A549 (cell line): ENCODE results near the gene ZIC4. TPM values are rescaled to one million over a fixed set of nuclear protein-coding genes. Genes with fewer than 3 reads are reported as not detected.

ENCODE experiments used
- ATAC-seq, 2 experiments: fragments of 200-7000 bp in 1 of 2; fragments of >200 bp in 1 of 2; cut with Nextera tagmentation in 1 of 2; cut with Tn5 transposase in 1 of 2; 3 replicates each; pipeline versions ENCODE4 v1.8.0 to v1.9.1; 2018 to 2020; ENCODE audit warnings: mild to moderate bottlenecking in 1 of 2, moderate library complexity in 1 of 2
- CTCF ChIA-PET: fragments of 300-600 bp; sonication (Branson Sonifier 250); formaldehyde crosslinking; extraction: SDS; loops from one replicate; lab custom pipeline; 2021; ENCODE audit warnings: antibody characterized with exemption, inconsistent platforms; lab: Yijun Ruan, JAX
- POLR2A ChIA-PET: fragments of 350-600 bp; formaldehyde crosslinking; extraction: SDS; loops from one replicate; lab custom pipeline; 2021; ENCODE audit warnings: antibody characterized with exemption, inconsistent platforms; lab: Yijun Ruan, JAX
- DNase-seq, 2 experiments: peaks; one replicate each; pipeline versions ENCODE4 v3.0.0 to v3.0.0-alpha.2; 2011 to 2016; ENCODE audit warnings: low read depth in 1 of 2, low spot score in 1 of 2
- FAIRE-seq: peaks from 2 replicates; lab custom pipeline; 2011; peaks lifted over from hg19 to GRCh38; lab: Jason Lieb, UNC
- H3K27ac ChIP-seq, 2 experiments: fragments of >200 bp; sonication (Bioruptor Twin); formaldehyde crosslinking; 3 replicates each; pipeline ENCODE4 v1.5.1; 2016 to 2017
- H3K4me1 ChIP-seq: fragments of >200 bp; sonication (Bioruptor Twin); formaldehyde crosslinking; 3 replicates; pipeline ENCODE4 v1.6.1; 2016
- H3K4me2 ChIP-seq: fragments of >200 bp; sonication (Bioruptor Twin); formaldehyde crosslinking; 3 replicates; pipeline ENCODE4 v1.6.1; 2016
- H3K4me3 ChIP-seq: fragments of >200 bp; sonication (Bioruptor Twin); formaldehyde crosslinking; 3 replicates; pipeline ENCODE4 v1.5.1; 2016
- H3K9me3 ChIP-seq: fragments of >200 bp; sonication (Bioruptor Twin); formaldehyde crosslinking; 3 replicates; pipeline ENCODE4 v1.6.1; 2016
- BCL3 ChIP-seq: fragments of >200 bp; sonication (Bioruptor Twin); formaldehyde crosslinking; IDR thresholded peaks from 3 replicates; pipeline ENCODE4 v1.6.1; 2016
- BHLHE40 ChIP-seq: IDR thresholded peaks from 2 replicates; pipeline ENCODE4 v1.6.1; 2012; ENCODE audit warnings: low read depth, low read length, inconsistent platforms
- CBX2 ChIP-seq: fragments of 200-600 bp; sonication (generic); IDR thresholded peaks from 2 replicates; pipeline ENCODE4 v1.6.1; 2016; ENCODE audit warnings: low read depth, mild to moderate bottlenecking, borderline replicate concordance
- CEBPB ChIP-seq, 2 experiments: fragments of >200 bp in 1 of 2; sonication (Bioruptor Twin) in 1 of 2; formaldehyde crosslinking in 1 of 2; IDR thresholded peaks; 2 replicates each; pipeline ENCODE4 v1.6.1; 2012 to 2016
- CHD2 ChIP-seq: fragments of 150-350 bp; IDR thresholded peaks from 2 replicates; pipeline ENCODE4 v1.6.1; 2014; ENCODE audit warnings: low read length; ENCODE audit not compliant: partially characterized antibody
- CHD4 ChIP-seq: fragments of 200-600 bp; sonication (generic); IDR thresholded peaks from 2 replicates; pipeline ENCODE4 v1.6.1; 2016; ENCODE audit warnings: antibody characterized with exemption, mild to moderate bottlenecking, borderline replicate concordance
- E2F6 ChIP-seq: IDR thresholded peaks from 2 replicates; pipeline ENCODE4 v1.6.1; 2012; ENCODE audit warnings: low read depth, borderline replicate concordance
- EHF ChIP-seq: fragments of 250-450 bp; sonication (Bioruptor Pico); IDR thresholded peaks from 2 replicates; pipeline ENCODE4 v1.5.0; 2020; ENCODE audit warnings: mild to moderate bottlenecking
- ELK1 ChIP-seq: fragments of 150-350 bp; IDR thresholded peaks from 2 replicates; pipeline ENCODE4 v1.6.1; 2014; ENCODE audit warnings: low read depth, mild to moderate bottlenecking, low read length
- EP300 ChIP-seq, 2 experiments: fragments of >200 bp; sonication (Bioruptor Twin); formaldehyde crosslinking; IDR thresholded peaks; 2 replicates in 1 of 2; 3 replicates in 1 of 2; pipeline ENCODE4 v1.6.1; 2016 to 2017
- ESRRA ChIP-seq: fragments of 150-350 bp; IDR thresholded peaks from 2 replicates; pipeline ENCODE4 v1.6.1; 2014; ENCODE audit warnings: mild to moderate bottlenecking, low read length, borderline replicate concordance
- FOSL2 ChIP-seq, 2 experiments: fragments of 450-650 bp in 1 of 2; fragments of >200 bp in 1 of 2; sonication (Bioruptor Twin) in 1 of 2; formaldehyde crosslinking; IDR thresholded peaks; 2 replicates each; pipeline versions ENCODE4 v1.5.0 to v1.6.1; 2016 to 2020; ENCODE audit warnings: mild to moderate bottlenecking in 1 of 2, moderate library complexity in 1 of 2
- FOXS1 ChIP-seq: fragments of 250-450 bp; sonication (Bioruptor Pico); IDR thresholded peaks from 2 replicates; pipeline ENCODE4 v1.5.0; 2020; ENCODE audit warnings: mild to moderate bottlenecking, moderate library complexity
- GATA3 ChIP-seq: IDR thresholded peaks from 2 replicates; pipeline ENCODE4 v1.6.1; 2012; ENCODE audit warnings: borderline replicate concordance
- HOXA7 ChIP-seq: fragments of 250-450 bp; sonication (Bioruptor Pico); IDR thresholded peaks from 2 replicates; pipeline ENCODE4 v1.5.0; 2020; ENCODE audit warnings: mild to moderate bottlenecking, moderate library complexity
- JUN ChIP-seq, 2 experiments: fragments of >200 bp; sonication (Bioruptor Twin); formaldehyde crosslinking; IDR thresholded peaks; 2 replicates in 1 of 2; 3 replicates in 1 of 2; pipeline ENCODE4 v1.6.1; 2016 to 2017
- KDM1A ChIP-seq: fragments of 200-600 bp; sonication (generic); IDR thresholded peaks from 2 replicates; pipeline ENCODE4 v1.6.1; 2016; ENCODE audit warnings: low read depth, mild to moderate bottlenecking
- MAZ ChIP-seq: fragments of 150-350 bp; IDR thresholded peaks from 2 replicates; pipeline ENCODE4 v1.6.1; 2014; ENCODE audit warnings: antibody characterized with exemption, low read depth, low read length, borderline replicate concordance
- NFE2L2 ChIP-seq: fragments of 150-350 bp; conservative IDR thresholded peaks from 2 replicates; pipeline ENCODE4 v1.6.1; 2014; ENCODE audit warnings: low read length
- NPAS2 ChIP-seq: fragments of 250-450 bp; sonication (Bioruptor Pico); IDR thresholded peaks from 2 replicates; pipeline ENCODE4 v1.8.0; 2022; ENCODE audit warnings: mild to moderate bottlenecking, moderate library complexity, borderline replicate concordance
- POLR2A ChIP-seq: IDR thresholded peaks from 2 replicates; pipeline ENCODE4 v1.6.1; 2012; ENCODE audit warnings: mild to moderate bottlenecking, low read length
- POLR2AphosphoS2 ChIP-seq: conservative IDR thresholded peaks from 2 replicates; pipeline ENCODE4 v1.6.1; 2012; ENCODE audit warnings: low read length, improper control_type of control experiment, inconsistent platforms
- RAD21 ChIP-seq, 2 experiments: fragments of >200 bp in 1 of 2; sonication (Bioruptor Twin) in 1 of 2; formaldehyde crosslinking in 1 of 2; IDR thresholded peaks in 1 of 2; conservative IDR thresholded peaks in 1 of 2; 2 replicates in 1 of 2; 3 replicates in 1 of 2; pipeline ENCODE4 v1.6.1; 2012 to 2018; ENCODE audit warnings: inconsistent platforms in 1 of 2
- RARB ChIP-seq: fragments of 250-450 bp; sonication (Bioruptor Pico); IDR thresholded peaks from 2 replicates; pipeline ENCODE4 v1.8.0; 2021; ENCODE audit warnings: mild to moderate bottlenecking, moderate library complexity
- RFX5 ChIP-seq: fragments of 450-650 bp; IDR thresholded peaks from 2 replicates; pipeline ENCODE4 v1.7.1; 2014; ENCODE audit warnings: antibody characterized with exemption, mild to moderate bottlenecking, moderate library complexity
- RNF2 ChIP-seq: fragments of 200-600 bp; sonication (generic); IDR thresholded peaks from 2 replicates; pipeline ENCODE4 v1.6.1; 2016; ENCODE audit warnings: low read depth, mild to moderate bottlenecking, antibody characterized with exemption, moderate library complexity, borderline replicate concordance
- TFCP2L1 ChIP-seq: fragments of 250-450 bp; sonication (Bioruptor Pico); IDR thresholded peaks from 2 replicates; pipeline ENCODE4 v1.5.0; 2021; ENCODE audit warnings: mild to moderate bottlenecking
- ZFP36 ChIP-seq: fragments of 450-650 bp; IDR thresholded peaks from 2 replicates; pipeline ENCODE4 v1.6.1; 2014; ENCODE audit warnings: borderline replicate concordance; ENCODE audit not compliant: partially characterized antibody
- ZNF302 ChIP-seq: fragments of 250-450 bp; sonication (Bioruptor Pico); IDR thresholded peaks from 2 replicates; pipeline ENCODE4 v1.9.0; 2021; ENCODE audit warnings: inconsistent platforms, mild to moderate bottlenecking, moderate library complexity
- WGBS: methylation state at CpG from one replicate; pipeline ENCODE4 v1.1.6; 2017; ENCODE audit errors: missing lambda C conversion rate; 5-methylcytosine and 5-hydroxymethylcytosine counted together
- polyA plus RNA-seq, 4 experiments: library from polyadenylated mRNA; depleted of rRNA in 3 of 4; stranded (reverse); fragments of >200 nt; fragmentation: RNase III in 1 of 4; extraction: RNeasy Plus Mini Kit Qiagen cat#74134 plus additional on column Dnase treatment in 1 of 4; gene quantifications; 2 replicates in 3 of 4; 3 replicates in 1 of 4; pipeline ENCODE4 v1.2.3, GENCODE V29; 2011 to 2017
- TF ChIP-seq, protein P1 (sequence below): fragments of 250-450 bp; sonication (Bioruptor Pico); IDR thresholded peaks from 2 replicates; pipeline ENCODE4 v1.5.0; 2021; ENCODE audit warnings: mild to moderate bottlenecking, moderate library complexity, borderline replicate concordance

The ZIC4 gene
- polyA plus RNA-seq, 2 of the 4 experiments (the other 2 are of a cell fraction): not detected

GRCh38 chr3:147381596-147381995 lies 24.7 kb downstream of the ZIC4 start (continued):
- TF ChIP-seq CHD4 (no peak), KDM1A (no peak), GATA3 (no peak), FOXS1 (CRISPR knock-in tag) (no peak)
- TF ChIP-seq, all 56 proteins: peak for 0

- Histone ChIP-seq H3K4me3 (no peak overlapping the region), H3K4me1 (no peaks in the 10 kb centered on the region), H3K9me3 (no peaks in the 10 kb centered on the region), H3K4me2 (no peak overlapping the region), H3K27ac (no peak overlapping the region)
- no peak for ATAC-seq
- no peak for DNase-seq
- 65% methylated on average over 3 of the region's 3 CpGs for WGBS
- no peak for FAIRE-seq
- POLR2A ChIA-PET: no interaction called here
- CTCF ChIA-PET: no interaction called here
- TF ChIP-seq POLR2AphosphoS2 (no peak), RARB (CRISPR knock-in tag) (no peak), FOXS1 (CRISPR knock-in tag) (no peak), RAD21 (conservative IDR thresholded peaks at IDR 0.05 in 1 of 2, IDR thresholded peaks at IDR 0.05 in 1 of 2) (no peak), KDM1A (no peak), ZNF302 (CRISPR knock-in tag) (no peak), NFE2L2 (no peak), EP300 (IDR thresholded peaks at IDR 0.05) (no peak), POLR2A (no peak), ZFP36 (no peak), ESRRA (no peak), EHF (CRISPR knock-in tag) (no peak), RNF2 (no peak), RFX5 (no peak), JUN (IDR thresholded peaks at IDR 0.05) (no peak), CHD2 (no peak), FOSL2 (IDR thresholded peaks at IDR 0.05) (no peak), FOSL2 (CRISPR knock-in tag; IDR thresholded peaks at IDR 0.05) (no peak), ELK1 (no peak), E2F6 (no peak)
- TF ChIP-seq, all 56 proteins: peak for 0
Measured at GRCh38 chr3:147380977-147381376, 25.4 kb downstream of the ZIC4 start.

DNA sequence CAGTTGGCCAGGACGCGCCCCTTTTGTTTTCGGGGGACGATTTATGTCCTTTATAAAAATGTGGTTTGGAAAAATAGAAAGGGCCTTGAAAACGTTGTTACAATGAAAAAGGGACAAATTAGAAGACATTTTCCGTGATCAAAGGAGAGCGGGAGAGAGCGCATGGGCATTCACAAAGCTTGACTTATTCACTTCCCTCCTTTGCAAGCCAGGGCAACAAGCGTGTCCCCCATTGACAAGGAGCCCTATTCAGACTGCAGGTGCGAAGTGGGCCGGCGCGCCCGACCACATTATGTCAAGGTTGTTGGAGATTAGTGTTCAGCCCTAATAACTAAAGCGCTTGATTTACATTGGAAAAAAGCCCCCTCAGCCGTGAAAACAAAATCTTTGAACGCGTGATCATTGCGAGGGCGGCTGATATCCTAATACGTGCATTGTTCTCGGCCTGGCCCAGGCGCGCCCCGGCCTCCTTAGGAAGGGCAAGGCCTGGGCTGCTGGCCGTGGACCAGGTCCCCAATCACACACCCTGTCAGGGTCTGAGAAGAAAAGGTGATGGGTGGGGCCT lies 25.9 kb downstream of the ZIC4 start:
- Histone ChIP-seq H3K4me3 (no peak overlapping the region), H3K9me3 (no peaks in the 10 kb centered on the region), H3K4me1 (no peaks in the 10 kb centered on the region), H3K27ac (no peak overlapping the region), H3K4me2 (no peak overlapping the region)
- 77% methylated on average over 26 of the region's 26 CpGs for WGBS
- ATAC-seq (no peak), FAIRE-seq (no peak), DNase-seq (no peak)
- TF ChIP-seq TFCP2L1 (CRISPR knock-in tag): no peak
- TF ChIP-seq E2F6: no peak
- TF ChIP-seq, protein P1, sequence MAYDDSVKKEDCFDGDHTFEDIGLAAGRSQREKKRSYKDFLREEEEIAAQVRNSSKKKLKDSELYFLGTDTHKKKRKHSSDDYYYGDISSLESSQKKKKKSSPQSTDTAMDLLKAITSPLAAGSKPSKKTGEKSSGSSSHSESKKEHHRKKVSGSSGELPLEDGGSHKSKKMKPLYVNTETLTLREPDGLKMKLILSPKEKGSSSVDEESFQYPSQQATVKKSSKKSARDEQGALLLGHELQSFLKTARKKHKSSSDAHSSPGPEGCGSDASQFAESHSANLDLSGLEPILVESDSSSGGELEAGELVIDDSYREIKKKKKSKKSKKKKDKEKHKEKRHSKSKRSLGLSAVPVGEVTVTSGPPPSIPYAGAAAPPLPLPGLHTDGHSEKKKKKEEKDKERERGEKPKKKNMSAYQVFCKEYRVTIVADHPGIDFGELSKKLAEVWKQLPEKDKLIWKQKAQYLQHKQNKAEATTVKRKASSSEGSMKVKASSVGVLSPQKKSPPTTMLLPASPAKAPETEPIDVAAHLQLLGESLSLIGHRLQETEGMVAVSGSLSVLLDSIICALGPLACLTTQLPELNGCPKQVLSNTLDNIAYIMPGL (CRISPR knock-in tag): no peak
- TF ChIP-seq NPAS2 (CRISPR knock-in tag): no peak
- no peak for TF ChIP-seq CEBPB (IDR thresholded peaks at IDR 0.05)
- no peak for TF ChIP-seq BHLHE40
- TF ChIP-seq BCL3: no peak
- no peak for TF ChIP-seq MAZ
- TF ChIP-seq FOSL2 (IDR thresholded peaks at IDR 0.05): no peak
- no peak for TF ChIP-seq FOSL2 (CRISPR knock-in tag; IDR thresholded peaks at IDR 0.05)
- TF ChIP-seq EHF (CRISPR knock-in tag): no peak
- TF ChIP-seq NFE2L2: no peak
- TF ChIP-seq CBX2: no peak
- TF ChIP-seq HOXA7 (CRISPR knock-in tag): no peak
- ChIA-PET POLR2A (no interaction called here), CTCF (no interaction called here)
